Measurements from ENCODE around the gene PRLR. TPM values are rescaled to one million over a fixed set of nuclear protein-coding genes. Genes with fewer than 3 reads are reported as not detected.

The PRLR gene
- total and polyA plus RNA-seq, 2 experiments from 2014 or later: 0.31 to 2.2 TPM

GRCh38 chr5:35269006-35269405, 38.7 kb upstream of the PRLR start:
- peaks cover 17% of the 10 kb centered on the region; the same call in 2 of the 3 replicates for H3K4me1 Mint-ChIP-seq
- no peaks in the 10 kb centered on the region; the same call in 1 of the 3 replicates for H3K9me3 Mint-ChIP-seq
- H3K36me3 Mint-ChIP-seq (ENCODE audit: low read depth): no peaks in the 10 kb centered on the region
- DNase-seq (ENCODE audit: low spot score) (no peak), ATAC-seq (no peak)
- H3K27ac ChIP-seq (ENCODE audit: low read depth): no peak overlapping the region
- H3F3A ChIP-seq (replicated peaks; ENCODE audit: low read depth): no peaks in the 10 kb centered on the region
- no peaks in the 10 kb centered on the region for H3K79me2 ChIP-seq (replicated peaks; ENCODE audit: insufficient read depth)
- no peak overlapping the region for H3K4me3 Mint-ChIP-seq
- H2AFZ ChIP-seq: 0 out of 2 replicates have a peak overlapping the region, but pooled peaks have one; percentile 16
- no peak for TF ChIP-seq ZNF331 (CRISPR knock-in tag; IDR thresholded peaks at IDR 0.05; ENCODE audit: low read depth)
- TF ChIP-seq POLR2AphosphoS5 (IDR thresholded peaks at IDR 0.05; ENCODE audit: low read depth): no peak
- TF ChIP-seq ZNF114 (CRISPR knock-in tag; IDR thresholded peaks at IDR 0.05): no peak
- no peak for TF ChIP-seq REST (IDR thresholded peaks at IDR 0.05; ENCODE audit: unreplicated experiment)
- no peak for TF ChIP-seq EZH2phosphoT487 (IDR thresholded peaks at IDR 0.05; ENCODE audit: unreplicated experiment)
- no peak for TF ChIP-seq ETS1 (IDR thresholded peaks at IDR 0.05)
- no peak for TF ChIP-seq CTCF (conservative IDR thresholded peaks at IDR 0.05; ENCODE audit: low read depth in 2 of 2)
- TF ChIP-seq JUNB (IDR thresholded peaks at IDR 0.05; ENCODE audit: unreplicated experiment): no peak
- TF ChIP-seq STAT1 (IDR thresholded peaks at IDR 0.05; ENCODE audit: unreplicated experiment): no peak
- no peak for TF ChIP-seq CREB1 (CRISPR knock-in tag; IDR thresholded peaks at IDR 0.05; ENCODE audit: low read depth)
- no peak for TF ChIP-seq NANOG (IDR thresholded peaks at IDR 0.05; ENCODE audit: borderline replicate concordance)
- TF ChIP-seq ZNF462 (CRISPR knock-in tag; IDR thresholded peaks at IDR 0.05): no peak
- no peak for TF ChIP-seq EZH2 (IDR thresholded peaks at IDR 0.05; ENCODE audit: low read depth, unreplicated experiment)
- H3K4me1 ChIP-seq (ENCODE audit: insufficient read depth): no peaks in the 10 kb centered on the region
- H3K36me3 ChIP-seq (ENCODE audit: insufficient read depth): no peaks in the 10 kb centered on the region
- H3K27me3 ChIP-seq (ENCODE audit: insufficient read depth): no peaks in the 10 kb centered on the region
- no peak overlapping the region for H3K27ac Mint-ChIP-seq
- H3K4me2 ChIP-seq: no peak overlapping the region
- H3K9me2 ChIP-seq (ENCODE audit: insufficient read depth): peaks cover 13% of the 10 kb centered on the region
- no peaks in the 10 kb centered on the region for H4K20me1 ChIP-seq (replicated peaks; ENCODE audit: insufficient read depth)
- no peaks in the 10 kb centered on the region for H3K27me3 Mint-ChIP-seq (ENCODE audit: insufficient read depth, low read depth, poor library complexity)
- H3K4me3 ChIP-seq: no peak overlapping the region
